HG02610 (cell line): ENCODE data around the gene RND2.
A peak's percentile ranks its signal among the peaks of the same experiment; 100 is the strongest.
"Not testable (repeated sequence)": the region's sequence is repeated elsewhere in the genome, so short reads cannot be mapped to it uniquely, and the experiment has no call there.

Experiments used
- ATAC-seq: cut with Tn5 transposase; IDR thresholded peaks from one replicate; pipeline ENCODE4 v1.9.1; 2021; ENCODE audit warnings: mild to moderate bottlenecking, moderate library complexity; ENCODE audit not compliant: unreplicated experiment

The RND2 gene

GRCh38 chr17:43024407-43025289, at the start of gene RND2:
Gene RND2 (plus strand): TSS chr17:43025231. CDS start chr17:43025348, 117 bp downstream.
- ATAC-seq, result peak; percentile 43

- no peak for ATAC-seq
These were observed 49.8 kb upstream of the RND2 start for GRCh38 chr17:42975265-42975664.

- ATAC-seq, result not testable (repeated sequence)
These were observed 49.3 kb upstream of the RND2 start for GRCh38 chr17:42975701-42976100.

- ATAC-seq, result no peak
These were observed 45.3 kb upstream of the RND2 start, which contains the start of gene PTGES3L for GRCh38 chr17:42979511-42980273. Gene PTGES3L (minus strand): TSS chr17:42980080. CDS start chr17:42980053, 27 bp downstream.

- peak; percentile 54 for ATAC-seq
These were observed 44.7 kb upstream of the RND2 start, which contains the start of gene RUNDC1 for GRCh38 chr17:42980274-42980765. Gene RUNDC1 (plus strand): TSS chr17:42980565. CDS start chr17:42980577, 12 bp downstream.

- peak; percentile 44 for ATAC-seq
These were observed 44.1 kb upstream of the RND2 start for GRCh38 chr17:42980766-42981397.

- no peak for ATAC-seq
These were observed 42.8 kb upstream of the RND2 start for GRCh38 chr17:42982266-42982665.

GRCh38 chr17:42985225-42985624, 39.8 kb upstream of the RND2 start:
- peak; percentile 62 for ATAC-seq

GRCh38 chr17:42989141-42989540, 35.9 kb upstream of the RND2 start:
- ATAC-seq, result no peak

- no peak for ATAC-seq
These were observed 35.0 kb upstream of the RND2 start for GRCh38 chr17:42989726-42990652.

GRCh38 chr17:42991471-42991870, 33.6 kb upstream of the RND2 start:
- no peak for ATAC-seq

- no peak for ATAC-seq
These were observed 32.2 kb upstream of the RND2 start for GRCh38 chr17:42992872-42993271.

GRCh38 chr17:42993913-42994312, 31.1 kb upstream of the RND2 start:
- ATAC-seq, result not testable (repeated sequence)

- ATAC-seq, result no peak
These were observed 27.5 kb upstream of the RND2 start for GRCh38 chr17:42997390-42997983.

GRCh38 chr17:42997984-42998938, 26.8 kb upstream of the RND2 start, which contains the start of gene RPL27:
Gene RPL27 (plus strand): TSS chr17:42998419. CDS start chr17:42998751, 332 bp downstream.
- peak; percentile 94 for ATAC-seq

GRCh38 chr17:42999003-42999525, 26.0 kb upstream of the RND2 start:
- ATAC-seq, result no peak

- ATAC-seq, result not testable (repeated sequence)
These were observed 24.1 kb upstream of the RND2 start for GRCh38 chr17:43000894-43001293.
